ENCODE measurements around the gene ATXN1.

DNA sequence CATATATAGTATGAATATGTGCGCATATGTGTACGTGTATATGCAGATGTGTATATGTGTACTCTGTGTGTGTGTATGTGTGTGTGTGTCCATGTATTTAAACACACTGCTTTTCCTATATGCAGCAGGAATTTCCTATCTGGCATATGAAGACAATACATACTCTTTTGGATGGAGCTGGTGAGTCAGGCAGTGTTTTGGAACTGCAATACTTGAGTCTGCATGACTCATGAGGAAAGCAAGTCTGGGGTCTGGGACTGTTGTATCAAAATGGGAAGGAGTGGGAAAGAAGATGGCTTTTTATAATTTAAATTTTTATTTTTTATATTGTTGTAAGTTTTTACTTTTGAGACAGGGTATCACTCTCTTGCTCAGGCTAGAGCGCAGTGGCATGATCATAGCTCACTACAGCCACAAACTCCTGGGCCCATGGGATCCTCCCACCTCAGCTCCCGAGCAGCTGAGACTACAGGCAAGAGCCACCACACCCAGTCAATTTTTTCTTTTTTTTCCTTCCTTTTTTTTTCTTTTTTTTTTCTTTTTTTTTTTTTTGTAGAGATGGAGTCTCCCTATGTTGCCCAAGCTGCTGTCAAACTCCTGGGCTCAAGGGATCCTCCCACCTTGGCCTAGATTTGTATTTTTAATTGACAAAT, 72.2 kb downstream of the ATXN1 start:
- TF ChIP-seq, protein P1, sequence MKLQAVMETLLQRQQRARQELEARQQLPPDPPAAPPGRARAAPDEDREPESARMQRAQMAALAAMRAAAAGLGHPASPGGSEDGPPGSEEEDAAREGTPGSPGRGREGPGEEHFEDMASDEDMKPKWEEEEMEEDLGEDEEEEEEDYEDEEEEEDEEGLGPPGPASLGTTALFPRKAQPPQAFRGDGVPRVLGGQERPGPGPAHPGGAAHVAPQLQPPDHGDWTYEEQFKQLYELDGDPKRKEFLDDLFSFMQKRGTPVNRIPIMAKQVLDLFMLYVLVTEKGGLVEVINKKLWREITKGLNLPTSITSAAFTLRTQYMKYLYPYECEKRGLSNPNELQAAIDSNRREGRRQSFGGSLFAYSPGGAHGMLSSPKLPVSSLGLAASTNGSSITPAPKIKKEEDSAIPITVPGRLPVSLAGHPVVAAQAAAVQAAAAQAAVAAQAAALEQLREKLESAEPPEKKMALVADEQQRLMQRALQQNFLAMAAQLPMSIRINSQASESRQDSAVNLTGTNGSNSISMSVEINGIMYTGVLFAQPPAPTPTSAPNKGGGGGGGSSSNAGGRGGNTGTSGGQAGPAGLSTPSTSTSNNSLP (IDR thresholded peaks at IDR 0.05; ENCODE audit: low read depth, low read length): no peak
- TF ChIP-seq, protein P2, sequence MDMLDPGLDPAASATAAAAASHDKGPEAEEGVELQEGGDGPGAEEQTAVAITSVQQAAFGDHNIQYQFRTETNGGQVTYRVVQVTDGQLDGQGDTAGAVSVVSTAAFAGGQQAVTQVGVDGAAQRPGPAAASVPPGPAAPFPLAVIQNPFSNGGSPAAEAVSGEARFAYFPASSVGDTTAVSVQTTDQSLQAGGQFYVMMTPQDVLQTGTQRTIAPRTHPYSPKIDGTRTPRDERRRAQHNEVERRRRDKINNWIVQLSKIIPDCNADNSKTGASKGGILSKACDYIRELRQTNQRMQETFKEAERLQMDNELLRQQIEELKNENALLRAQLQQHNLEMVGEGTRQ (IDR thresholded peaks at IDR 0.05; ENCODE audit: low read depth, low read length): no peak
- TF ChIP-seq, protein P2 (CRISPR knock-in tag; IDR thresholded peaks at IDR 0.05; ENCODE audit: borderline replicate concordance): no peak
- TF ChIP-seq ZSCAN29 (CRISPR knock-in tag; conservative IDR thresholded peaks at IDR 0.05) (no peak), MATR3 (CRISPR knock-in tag; IDR thresholded peaks at IDR 0.05) (no peak), TAF1 (CRISPR knock-in tag; IDR thresholded peaks at IDR 0.05) (no peak), POLR2AphosphoS5 (IDR thresholded peaks at IDR 0.05; ENCODE audit: low read depth, low read length) (no peak)
- TF ChIP-seq, protein P3, sequence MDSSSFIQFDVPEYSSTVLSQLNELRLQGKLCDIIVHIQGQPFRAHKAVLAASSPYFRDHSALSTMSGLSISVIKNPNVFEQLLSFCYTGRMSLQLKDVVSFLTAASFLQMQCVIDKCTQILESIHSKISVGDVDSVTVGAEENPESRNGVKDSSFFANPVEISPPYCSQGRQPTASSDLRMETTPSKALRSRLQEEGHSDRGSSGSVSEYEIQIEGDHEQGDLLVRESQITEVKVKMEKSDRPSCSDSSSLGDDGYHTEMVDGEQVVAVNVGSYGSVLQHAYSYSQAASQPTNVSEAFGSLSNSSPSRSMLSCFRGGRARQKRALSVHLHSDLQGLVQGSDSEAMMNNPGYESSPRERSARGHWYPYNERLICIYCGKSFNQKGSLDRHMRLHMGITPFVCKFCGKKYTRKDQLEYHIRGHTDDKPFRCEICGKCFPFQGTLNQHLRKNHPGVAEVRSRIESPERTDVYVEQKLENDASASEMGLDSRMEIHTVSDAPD (CRISPR knock-in tag; IDR thresholded peaks at IDR 0.05): no peak
